ENCODE data around the gene HOXB3.

DNA sequence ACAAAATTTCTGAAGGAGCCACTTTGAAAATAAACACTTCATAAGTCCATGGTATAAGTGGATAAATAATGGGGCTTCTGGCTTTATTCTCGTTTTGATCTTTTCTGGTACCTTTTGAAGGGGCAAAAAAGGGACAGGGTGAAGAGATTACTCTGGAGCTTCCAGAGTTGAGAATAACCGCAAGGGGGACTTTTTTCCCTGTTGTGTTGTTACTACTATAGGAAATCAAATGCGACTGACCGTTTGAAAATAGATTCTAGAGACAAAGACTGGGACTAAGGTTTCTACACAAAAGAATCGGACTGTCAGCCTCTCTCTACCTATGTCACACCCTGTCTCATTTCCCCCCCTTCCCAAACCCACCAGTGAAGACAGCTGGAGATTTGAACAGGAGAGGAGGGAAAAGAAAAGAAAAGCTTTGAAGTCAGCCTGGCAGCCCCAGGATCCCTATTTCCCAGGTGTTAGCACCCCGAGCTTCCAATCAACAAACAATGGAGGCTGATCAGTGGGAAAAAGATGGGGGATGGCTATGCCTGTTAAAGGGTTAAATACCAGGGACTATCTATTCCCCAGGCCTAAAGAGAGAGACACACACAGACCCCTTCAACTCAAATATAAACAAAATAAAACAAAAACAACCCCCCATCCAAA lies 20.2 kb downstream of the HOXB3 start:
- TF ChIP-seq, protein P1, sequence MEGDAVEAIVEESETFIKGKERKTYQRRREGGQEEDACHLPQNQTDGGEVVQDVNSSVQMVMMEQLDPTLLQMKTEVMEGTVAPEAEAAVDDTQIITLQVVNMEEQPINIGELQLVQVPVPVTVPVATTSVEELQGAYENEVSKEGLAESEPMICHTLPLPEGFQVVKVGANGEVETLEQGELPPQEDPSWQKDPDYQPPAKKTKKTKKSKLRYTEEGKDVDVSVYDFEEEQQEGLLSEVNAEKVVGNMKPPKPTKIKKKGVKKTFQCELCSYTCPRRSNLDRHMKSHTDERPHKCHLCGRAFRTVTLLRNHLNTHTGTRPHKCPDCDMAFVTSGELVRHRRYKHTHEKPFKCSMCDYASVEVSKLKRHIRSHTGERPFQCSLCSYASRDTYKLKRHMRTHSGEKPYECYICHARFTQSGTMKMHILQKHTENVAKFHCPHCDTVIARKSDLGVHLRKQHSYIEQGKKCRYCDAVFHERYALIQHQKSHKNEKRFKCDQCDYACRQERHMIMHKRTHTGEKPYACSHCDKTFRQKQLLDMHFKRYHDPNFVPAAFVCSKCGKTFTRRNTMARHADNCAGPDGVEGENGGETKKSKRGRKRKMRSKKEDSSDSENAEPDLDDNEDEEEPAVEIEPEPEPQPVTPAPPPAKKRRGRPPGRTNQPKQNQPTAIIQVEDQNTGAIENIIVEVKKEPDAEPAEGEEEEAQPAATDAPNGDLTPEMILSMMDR (conservative IDR thresholded peaks at IDR 0.05; ENCODE audit: low read depth, low read length) = peak; percentile 24; the same call in 1 of the 2 replicates
- TF ChIP-seq POLR2A (IDR thresholded peaks at IDR 0.05; ENCODE audit: low read depth, low read length) (no peak), MAZ (IDR thresholded peaks at IDR 0.05; ENCODE audit: borderline replicate concordance, low read depth, low read length) (no peak), CEBPB (IDR thresholded peaks at IDR 0.05; ENCODE audit: low read depth, low read length) (no peak), SMC3 (IDR thresholded peaks at IDR 0.05; ENCODE audit: low read depth, low read length) (no peak), RFX5 (IDR thresholded peaks at IDR 0.05; ENCODE audit: low read depth, low read length) (no peak), RCOR1 (IDR thresholded peaks at IDR 0.05; ENCODE audit: insufficient replicate concordance, low read length) (no peak), NFE2L2 (IDR thresholded peaks at IDR 0.05; ENCODE audit: low read depth, low read length) (no peak), FOS (IDR thresholded peaks at IDR 0.05; ENCODE audit: low read depth, low read length) (no peak), BHLHE40 (IDR thresholded peaks at IDR 0.05; ENCODE audit: low read depth, low read length) (no peak)
- TF ChIP-seq, protein P2, sequence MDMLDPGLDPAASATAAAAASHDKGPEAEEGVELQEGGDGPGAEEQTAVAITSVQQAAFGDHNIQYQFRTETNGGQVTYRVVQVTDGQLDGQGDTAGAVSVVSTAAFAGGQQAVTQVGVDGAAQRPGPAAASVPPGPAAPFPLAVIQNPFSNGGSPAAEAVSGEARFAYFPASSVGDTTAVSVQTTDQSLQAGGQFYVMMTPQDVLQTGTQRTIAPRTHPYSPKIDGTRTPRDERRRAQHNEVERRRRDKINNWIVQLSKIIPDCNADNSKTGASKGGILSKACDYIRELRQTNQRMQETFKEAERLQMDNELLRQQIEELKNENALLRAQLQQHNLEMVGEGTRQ (IDR thresholded peaks at IDR 0.05; ENCODE audit: low read depth, low read length) = no peak
- TF ChIP-seq, protein P3, sequence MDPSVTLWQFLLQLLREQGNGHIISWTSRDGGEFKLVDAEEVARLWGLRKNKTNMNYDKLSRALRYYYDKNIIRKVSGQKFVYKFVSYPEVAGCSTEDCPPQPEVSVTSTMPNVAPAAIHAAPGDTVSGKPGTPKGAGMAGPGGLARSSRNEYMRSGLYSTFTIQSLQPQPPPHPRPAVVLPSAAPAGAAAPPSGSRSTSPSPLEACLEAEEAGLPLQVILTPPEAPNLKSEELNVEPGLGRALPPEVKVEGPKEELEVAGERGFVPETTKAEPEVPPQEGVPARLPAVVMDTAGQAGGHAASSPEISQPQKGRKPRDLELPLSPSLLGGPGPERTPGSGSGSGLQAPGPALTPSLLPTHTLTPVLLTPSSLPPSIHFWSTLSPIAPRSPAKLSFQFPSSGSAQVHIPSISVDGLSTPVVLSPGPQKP (IDR thresholded peaks at IDR 0.05; ENCODE audit: borderline replicate concordance, low read depth, low read length) = no peak
